CD14-positive monocyte (primary cell): ENCODE measurements around the gene CCDC3. TPM values are rescaled to one million over a fixed set of nuclear protein-coding genes. Genes with fewer than 3 reads are reported as not detected.

Experiments
- DNase-seq, 3 donors: peaks; one replicate each; pipeline ENCODE4 v3.0.0-alpha.2; 2011 to 2022
- H2AFZ ChIP-seq: 2 replicates; pipeline ENCODE4 v1.6.0; 2012; ENCODE audit warnings: mild to moderate bottlenecking, low read depth, low read length, inconsistent platforms; ENCODE audit not compliant: insufficient read depth, poor library complexity, severe bottlenecking
- H3K27ac ChIP-seq, 2 donors: 1 replicate in 1 of 2; 2 replicates in 1 of 2; pipeline ENCODE4 v1.5.1; 2012 to 2013; ENCODE audit warnings: low read length in 2 of 2, control low read depth in 1 of 2, inconsistent platforms in 1 of 2, low read depth in 1 of 2, mild to moderate bottlenecking in 1 of 2
- H3K27me3 ChIP-seq, 2 donors: one replicate each; pipeline versions ENCODE4 v1.6.0 to v1.6.1; 2011 to 2013; ENCODE audit warnings: low read length in 2 of 2; ENCODE audit not compliant: control insufficient read depth in 2 of 2, insufficient read depth in 2 of 2
- H3K36me3 ChIP-seq, 2 donors: replicated peaks in 1 of 2; 1 replicate in 1 of 2; 2 replicates in 1 of 2; pipeline versions ENCODE4 v1.5.1 to v1.6.1; 2012 to 2013; ENCODE audit warnings: low read length in 2 of 2, control low read depth in 1 of 2, inconsistent platforms in 1 of 2, mild to moderate bottlenecking in 1 of 2; ENCODE audit not compliant: insufficient read depth in 2 of 2, control insufficient read depth in 1 of 2
- H3K4me1 ChIP-seq, 2 donors: 1 replicate in 1 of 2; 2 replicates in 1 of 2; pipeline versions ENCODE4 v1.5.1 to v1.6.1; 2012 to 2013; ENCODE audit warnings: low read length in 2 of 2, control low read depth in 1 of 2, inconsistent platforms in 1 of 2, mild to moderate bottlenecking in 1 of 2, moderate library complexity in 1 of 2; ENCODE audit not compliant: insufficient read depth in 2 of 2, control insufficient read depth in 1 of 2
- H3K4me2 ChIP-seq: replicated peaks from 2 replicates; pipeline ENCODE3; 2012; ENCODE audit warnings: low read length, moderate library complexity, mild to moderate bottlenecking; ENCODE audit not compliant: poor library complexity, severe bottlenecking; ENCODE audit errors: extremely low read depth
- H3K4me3 ChIP-seq, 3 experiments: fragments of 200-600 bp in 1 of 3; sonication (generic) in 1 of 3; replicated peaks in 1 of 3; 1 replicate in 2 of 3; 2 replicates in 1 of 3; pipeline ENCODE4 v1.5.1; 2011 to 2013; ENCODE audit warnings: low read length in 3 of 3, mild to moderate bottlenecking in 3 of 3, control low read depth in 2 of 3, low read depth in 2 of 3, inconsistent platforms in 1 of 3, moderate library complexity in 1 of 3
- H3K79me2 ChIP-seq: 2 replicates; pipeline ENCODE4 v1.6.0; 2012; ENCODE audit warnings: mild to moderate bottlenecking, control low read depth, inconsistent platforms, low read length, moderate library complexity; ENCODE audit not compliant: insufficient read depth
- H3K9ac ChIP-seq: 2 replicates; pipeline ENCODE4 v1.6.0; 2017; ENCODE audit warnings: low read length, mild to moderate bottlenecking; ENCODE audit not compliant: insufficient read depth, poor library complexity, severe bottlenecking
- H3K9me3 ChIP-seq, 2 donors: replicated peaks in 1 of 2; 1 replicate in 1 of 2; 2 replicates in 1 of 2; pipeline versions ENCODE4 v1.5.1 to v1.6.1; 2012 to 2013; ENCODE audit warnings: low read length in 2 of 2, control low read depth in 1 of 2; ENCODE audit not compliant: control insufficient read depth in 1 of 2, insufficient read depth in 1 of 2
- H4K20me1 ChIP-seq: 2 replicates; pipeline ENCODE4 v1.6.0; 2012; ENCODE audit warnings: mild to moderate bottlenecking, low read length, control low read depth, moderate library complexity; ENCODE audit not compliant: insufficient read depth
- H3K27ac Mint-ChIP-seq, 7 donors: one replicate each; pipeline ENCODE4 v1.8.0; 2020; ENCODE audit warnings: mild to moderate bottlenecking in 7 of 7, mixed read lengths in 7 of 7, moderate library complexity in 6 of 7, inconsistent platforms in 2 of 7
- H3K27me3 Mint-ChIP-seq, 3 donors: one replicate each; pipeline ENCODE4 v1.8.0; 2021 to 2022; ENCODE audit warnings: low read depth in 3 of 3, mild to moderate bottlenecking in 3 of 3, mixed read lengths in 3 of 3, moderate library complexity in 3 of 3, inconsistent platforms in 1 of 3
- H3K36me3 Mint-ChIP-seq, 2 donors: one replicate each; pipeline ENCODE4 v1.8.0; 2020; ENCODE audit warnings: mixed read lengths in 2 of 2, inconsistent platforms in 1 of 2, mild to moderate bottlenecking in 1 of 2
- H3K4me1 Mint-ChIP-seq: one replicate; pipeline ENCODE4 v1.8.0; 2020; ENCODE audit warnings: mild to moderate bottlenecking, mixed read lengths
- H3K4me3 Mint-ChIP-seq, 2 donors: one replicate each; pipeline ENCODE4 v1.8.0; 2020; ENCODE audit warnings: mild to moderate bottlenecking in 2 of 2, mixed read lengths in 2 of 2, moderate library complexity in 1 of 2
- H3K9me3 Mint-ChIP-seq, 7 donors: one replicate each; pipeline ENCODE4 v1.8.0; 2020 to 2022; ENCODE audit warnings: mixed read lengths in 7 of 7, mild to moderate bottlenecking in 6 of 7, moderate library complexity in 6 of 7, inconsistent platforms in 2 of 7
- CTCF ChIP-seq: fragments of 200-600 bp; IDR thresholded peaks from one replicate; pipeline ENCODE4 v1.8.0; 2022; ENCODE audit warnings: antibody characterized with exemption, mild to moderate bottlenecking
- WGBS: methylation state at CpG from one replicate; pipeline ENCODE4 v1.1.5; 2013; ENCODE audit warnings: missing lambda C conversion rate; ENCODE audit not compliant: insufficient coverage; 5-methylcytosine and 5-hydroxymethylcytosine counted together
- intact Hi-C, 2 donors: fragments of 100-400 bp; cut with micrococcal nuclease; formaldehyde crosslinking; loops; one replicate each; pipeline versions ENCODE4 v1.15.0 to v1.15.1; 2023
- polyA plus RNA-seq, 3 donors: library from polyadenylated mRNA; depleted of rRNA in 1 of 3; unstranded in 2 of 3; stranded (reverse) in 1 of 3; fragments of 300-500 nt in 2 of 3; fragments of >200 nt in 1 of 3; fragmentation: Illumina TruSeq in 2 of 3; gene quantifications; 1 replicate in 2 of 3; 2 replicates in 1 of 3; pipeline ENCODE4 v1.2.3, GENCODE V29; 2012 to 2021

Gene CCDC3
- polyA plus RNA-seq, 3 donors = not detected

- DNase-seq = no peak
- Histone ChIP-seq H3K27me3 (no peaks in the 10 kb centered on the region), H3K36me3 (no peaks in the 10 kb centered on the region), H3K27ac (no peak overlapping the region), H3K4me2 (no peak overlapping the region), H3K9me3 (peaks cover 4 to 11% of the 10 kb centered on the region in 2 donors), H3K79me2 (no peaks in the 10 kb centered on the region), H4K20me1 (no peaks in the 10 kb centered on the region), H3K4me3 (no peak overlapping the region), H3K4me1 (no peaks in the 10 kb centered on the region), H2AFZ (no peak overlapping the region), H3K9ac (no peak overlapping the region)
- Mint-ChIP-seq H3K27me3 (peaks cover 0 to 2% (median 2%) of the 10 kb centered on the region in 3 donors), H3K4me3 (no peak overlapping the region), H3K27ac (no peak overlapping the region), H3K4me1 (peaks cover 2% of the 10 kb centered on the region), H3K36me3 (no peaks in the 10 kb centered on the region), H3K9me3 (peaks cover 8 to 17% (median 13%) of the 10 kb centered on the region in 7 donors)
- intact Hi-C loops = no loop called here
- no peak for TF ChIP-seq CTCF
- WGBS = 91% methylated on average over 12 of the region's 14 CpGs
Measured at GRCh38 chr10:12971001-12971788, 30.3 kb downstream of the CCDC3 start.

GRCh38 chr10:12969951-12970350, 31.6 kb downstream of the CCDC3 start:
- no peak overlapping the region for H3K4me3 ChIP-seq
- Mint-ChIP-seq H3K36me3 (no peaks in the 10 kb centered on the region), H3K4me3 (no peak overlapping the region), H3K27ac (peak overlapping the region in 1 of 7 donors; percentile 41), H3K4me1 (peaks cover 2% of the 10 kb centered on the region), H3K27me3 (peaks cover 0 to 2% (median 2%) of the 10 kb centered on the region in 3 donors), H3K9me3 (peaks cover 8 to 17% (median 13%) of the 10 kb centered on the region in 7 donors)
- TF ChIP-seq CTCF = no peak
- H4K20me1 ChIP-seq = no peaks in the 10 kb centered on the region
- H3K4me2 ChIP-seq = no peak overlapping the region
- H3K27me3 ChIP-seq = no peaks in the 10 kb centered on the region
- WGBS = no CpG with 5 or more reads among the region's 5 CpGs
- no peaks in the 10 kb centered on the region for H3K36me3 ChIP-seq
- DNase-seq = no peak
- no peak overlapping the region for H3K27ac ChIP-seq
- H3K9me3 ChIP-seq = peaks cover 4 to 14% of the 10 kb centered on the region in 2 donors
- H2AFZ ChIP-seq = no peak overlapping the region
- no peaks in the 10 kb centered on the region for H3K79me2 ChIP-seq
- intact Hi-C loops = no loop called here
- H3K9ac ChIP-seq = no peak overlapping the region
- no peaks in the 10 kb centered on the region for H3K4me1 ChIP-seq
